Hematopoietic multipotent progenitor cell (in vitro differentiated cells): Measurements from ENCODE around the gene CCDC148. TPM values are rescaled to one million over a fixed set of nuclear protein-coding genes. Genes with fewer than 3 reads are reported as not detected.

Source experiments
- DNase-seq, 3 donors: peaks; one replicate each; pipeline ENCODE4 v3.0.0-alpha.2; 2011 to 2015; ENCODE audit warnings: low read depth in 2 of 3, low spot score in 2 of 3
- total RNA-seq: library from RNA; depleted of rRNA; stranded (reverse); fragments of >200 nt; gene quantifications from one replicate; pipeline ENCODE4 v1.2.3, GENCODE V29; 2012

Gene CCDC148
- total RNA-seq, 1 donor = not detected

DNA sequence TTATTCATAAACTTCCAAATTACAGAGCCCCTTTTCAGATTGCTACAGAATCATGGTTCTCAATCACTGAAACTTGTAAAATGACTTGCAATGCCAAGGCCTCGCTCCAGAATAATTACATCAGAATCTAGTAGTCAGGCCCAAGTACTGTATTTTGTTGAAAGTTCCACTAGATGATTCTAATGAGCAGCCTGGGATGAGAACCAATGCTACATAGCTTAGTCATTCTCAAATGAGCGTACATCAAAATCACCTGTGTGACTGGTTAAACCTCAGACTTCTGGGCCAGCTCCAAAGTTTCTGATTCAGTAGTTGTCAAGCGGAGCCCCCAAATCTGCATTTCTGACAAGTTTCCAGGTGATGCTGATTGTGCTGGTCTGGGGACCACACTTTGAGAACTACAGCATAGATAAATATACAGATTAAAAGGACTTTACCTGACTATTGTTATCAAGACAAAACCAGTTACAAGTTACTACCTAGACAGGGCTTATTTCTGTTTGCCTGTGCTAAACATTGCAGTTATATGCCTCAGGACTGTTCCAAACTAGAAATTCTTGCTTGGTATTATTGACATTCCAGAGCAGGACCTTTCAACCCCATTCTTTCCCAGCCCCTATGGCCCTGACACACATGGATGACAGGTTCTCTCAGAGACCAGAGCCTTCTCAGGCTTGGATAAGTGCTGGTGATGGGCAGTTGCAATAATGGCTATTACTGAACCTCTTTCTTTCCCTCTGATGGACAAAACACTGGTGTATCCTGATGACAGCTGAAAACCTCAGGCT lies 271.8 kb downstream of the CCDC148 start:
- DNase-seq = no peak

GRCh38 chr2:158184001-158184400 lies 272.6 kb downstream of the CCDC148 start:
- no peak for DNase-seq

GRCh38 chr2:158182676-158183295 lies 273.8 kb downstream of the CCDC148 start:
- DNase-seq = no peak

GRCh38 chr2:158181171-158181570 lies 275.4 kb downstream of the CCDC148 start:
- no peak for DNase-seq

GRCh38 chr2:158179660-158180059 lies 276.9 kb downstream of the CCDC148 start:
- DNase-seq = peak in 2 of 3 donors; percentile 37 to 68

- peak in 1 of 3 donors; percentile 34 for DNase-seq
Observed at GRCh38 chr2:158178646-158179045, 277.9 kb downstream of the CCDC148 start.

DNA sequence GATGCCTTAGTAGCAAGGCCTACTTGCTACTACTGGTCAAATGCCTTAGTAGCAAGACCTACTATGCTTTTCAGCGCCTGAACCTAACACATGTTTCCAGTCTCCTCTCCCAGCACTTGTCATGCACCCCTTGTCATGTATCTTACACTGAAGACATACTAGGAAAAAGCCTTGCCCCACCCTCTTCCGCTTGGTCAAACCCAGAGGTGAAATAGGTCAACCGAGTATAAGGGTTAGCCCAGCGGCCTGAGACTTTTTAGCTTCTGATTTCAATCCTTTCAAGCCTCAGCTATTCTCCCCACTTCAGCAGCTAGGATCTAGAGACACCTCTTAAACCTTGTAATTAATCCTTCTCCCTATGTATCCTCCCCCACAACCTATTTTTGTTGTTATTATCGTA lies 281.6 kb downstream of the CCDC148 start:
- no peak for DNase-seq

DNA sequence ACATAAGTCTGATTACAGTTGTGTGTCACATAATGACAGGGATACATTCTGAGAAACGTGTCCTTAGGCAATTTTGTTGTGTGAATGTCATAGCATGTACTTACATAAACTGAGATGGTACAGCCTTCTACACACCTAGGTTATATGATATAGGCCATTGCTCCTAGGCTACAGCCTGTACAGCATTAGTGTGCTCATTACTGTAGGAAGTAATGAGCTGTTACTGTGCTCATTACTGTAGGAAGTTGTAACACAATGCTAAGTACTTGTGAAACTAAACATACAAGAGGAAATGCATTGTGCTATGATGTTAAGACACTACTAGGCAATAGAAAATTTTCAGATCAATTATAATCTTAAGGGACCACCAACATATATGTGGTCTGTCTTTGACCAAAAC lies 282.1 kb downstream of the CCDC148 start:
- DNase-seq = no peak

DNA sequence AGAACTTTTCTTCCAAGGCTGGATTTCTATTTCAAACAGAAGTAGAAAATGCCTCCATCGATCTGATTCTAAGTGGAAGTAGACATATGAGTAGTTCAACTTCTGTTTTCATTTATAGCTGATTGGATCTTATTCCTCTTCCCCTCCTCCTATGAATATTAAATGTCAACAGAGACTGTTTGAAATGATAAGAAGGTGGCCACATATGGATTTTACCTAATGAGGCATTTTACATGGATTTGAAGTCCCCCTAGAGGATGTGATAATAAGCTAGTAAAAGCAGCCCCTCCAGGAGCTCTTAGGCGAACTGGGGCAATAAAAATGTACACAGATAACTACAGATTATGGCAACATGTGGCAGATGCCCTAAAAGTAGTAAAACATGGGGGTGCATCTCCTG lies 283.8 kb downstream of the CCDC148 start:
- no peak for DNase-seq

- no peak for DNase-seq
Observed at GRCh38 chr2:158154596-158154995, 302.0 kb downstream of the CCDC148 start.

DNA sequence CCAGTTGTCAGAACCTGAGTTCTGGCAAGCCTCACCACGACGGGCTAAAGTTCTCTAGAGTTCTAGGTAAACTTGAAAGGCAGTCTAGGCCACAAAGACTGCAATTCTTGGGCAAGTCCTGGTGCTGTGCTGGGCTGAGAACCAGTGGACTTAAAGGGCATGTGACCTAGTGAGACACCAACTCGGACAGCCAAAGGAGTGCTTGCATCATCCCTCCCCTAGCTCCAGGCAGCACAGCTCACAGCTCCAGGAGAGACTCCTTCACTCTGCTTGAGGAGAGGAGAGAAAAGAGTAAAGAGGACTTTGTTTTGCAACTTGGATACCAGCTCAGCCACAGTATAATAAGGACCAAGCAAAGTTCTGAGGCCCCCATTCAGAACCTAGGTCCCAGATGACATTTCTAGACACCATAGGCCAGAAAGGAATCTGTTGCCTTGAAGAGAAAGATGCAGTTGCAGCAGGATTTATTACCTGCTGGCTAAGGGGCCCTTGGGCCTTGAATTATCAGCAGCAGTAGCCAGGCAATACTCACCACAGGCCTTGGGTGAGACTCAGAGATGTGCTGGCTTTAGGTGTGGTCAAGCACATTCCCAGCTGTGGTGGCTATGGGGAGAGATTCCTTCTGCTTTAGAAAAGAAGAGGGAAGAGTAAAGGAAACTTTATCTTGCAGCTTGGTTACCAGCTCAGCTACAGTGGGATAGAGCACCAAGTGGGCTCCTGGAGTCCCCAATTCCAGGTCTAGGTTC lies 303.1 kb downstream of the CCDC148 start:
- no peak for DNase-seq

- DNase-seq = no peak
Observed at GRCh38 chr2:158144914-158145625, 311.5 kb downstream of the CCDC148 start.

DNA sequence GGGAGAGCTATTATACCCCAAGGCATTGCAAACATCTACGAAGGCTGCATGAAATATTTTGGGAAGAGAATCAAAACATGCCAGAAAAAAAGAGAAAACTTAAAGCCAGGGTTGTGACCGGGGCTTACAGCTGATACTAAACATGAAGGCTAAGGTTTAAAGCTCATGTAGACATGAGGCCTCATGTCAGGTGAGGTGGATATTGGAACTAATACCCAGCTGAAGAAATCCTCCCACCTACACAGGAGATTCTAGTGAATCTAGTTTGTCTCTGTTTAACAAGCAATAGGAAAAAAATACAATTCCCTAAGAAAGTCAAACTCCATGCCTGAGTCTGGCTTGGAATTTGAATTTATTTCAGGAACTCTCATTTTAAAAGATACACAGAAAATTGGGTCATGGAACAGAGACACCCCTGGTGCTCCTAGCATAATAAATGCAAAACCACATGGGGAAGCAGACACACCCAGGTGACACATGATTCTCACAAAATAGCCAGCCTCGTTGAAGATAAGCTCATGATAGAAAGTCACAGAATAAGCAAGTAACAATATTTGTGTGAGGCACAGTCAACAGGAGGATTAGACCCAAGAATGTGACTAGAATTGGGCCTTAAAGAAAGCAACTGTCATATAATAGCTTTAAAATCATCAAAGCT lies 312.7 kb downstream of the CCDC148 start:
- DNase-seq = no peak

GRCh38 chr2:158142568-158143332 lies 313.8 kb downstream of the CCDC148 start:
- DNase-seq = peak in 2 of 3 donors; percentile 14 to 46

DNA sequence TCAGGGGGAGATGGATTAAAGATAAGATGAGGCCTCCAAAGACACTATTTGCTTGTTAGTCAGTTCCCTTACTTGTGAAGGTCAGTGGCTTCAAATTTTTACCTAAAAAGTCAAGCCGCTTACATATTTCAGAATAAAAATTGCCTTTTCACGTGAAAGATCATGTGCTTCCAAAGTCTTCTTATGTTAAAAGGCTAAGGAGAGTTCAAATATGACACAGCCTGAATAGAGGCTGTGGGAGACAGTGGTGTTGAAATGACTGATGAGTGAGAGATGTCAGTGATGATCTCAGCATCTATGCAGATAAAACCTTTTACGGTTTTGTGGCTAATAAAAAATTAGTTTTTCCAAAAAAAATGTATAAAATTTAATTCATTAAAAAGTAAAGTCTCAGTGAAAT lies 314.4 kb downstream of the CCDC148 start:
- no peak for DNase-seq

DNA sequence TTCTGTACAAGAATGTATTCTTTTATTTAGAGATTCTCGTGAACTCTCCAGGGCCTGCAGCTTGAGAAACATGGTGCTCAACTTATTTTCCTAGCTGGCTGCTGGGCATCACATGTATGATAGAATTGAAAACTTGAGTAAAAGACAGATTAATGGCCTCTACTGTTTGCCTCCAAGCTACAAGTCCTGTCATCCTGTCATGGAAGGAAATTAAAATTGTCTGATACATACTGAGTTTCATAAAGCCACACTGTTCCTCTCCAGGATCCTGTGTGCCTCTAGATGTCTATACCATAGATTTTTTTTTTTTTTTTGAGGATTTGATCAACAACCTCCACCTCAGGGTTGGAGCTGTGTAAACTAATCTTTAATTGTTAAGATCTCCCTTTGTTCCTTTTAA lies 316.4 kb downstream of the CCDC148 start:
- DNase-seq = no peak

DNA sequence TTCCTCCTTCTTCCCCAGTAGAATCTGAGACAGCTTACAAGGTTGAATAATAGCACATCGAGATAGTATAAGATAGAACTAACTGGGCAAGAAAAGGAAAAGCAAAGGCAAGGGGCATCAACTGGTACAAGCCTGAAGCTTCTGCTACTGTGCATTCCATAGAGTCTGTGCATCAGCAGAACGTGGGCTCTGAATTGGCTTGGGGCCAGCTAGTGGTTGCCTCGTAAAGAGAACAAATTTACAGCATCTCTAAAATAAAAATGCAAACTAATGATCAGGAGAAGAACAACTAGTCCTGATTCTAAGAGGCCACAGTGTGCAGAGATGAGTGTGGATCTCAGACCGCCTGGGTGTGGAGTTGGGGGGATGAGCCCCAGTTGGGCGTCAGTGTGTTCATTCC lies 318.3 kb downstream of the CCDC148 start:
- DNase-seq = peak in 1 of 3 donors; percentile 25

GRCh38 chr2:158135096-158135495 lies 321.5 kb downstream of the CCDC148 start:
- DNase-seq = no peak

DNA sequence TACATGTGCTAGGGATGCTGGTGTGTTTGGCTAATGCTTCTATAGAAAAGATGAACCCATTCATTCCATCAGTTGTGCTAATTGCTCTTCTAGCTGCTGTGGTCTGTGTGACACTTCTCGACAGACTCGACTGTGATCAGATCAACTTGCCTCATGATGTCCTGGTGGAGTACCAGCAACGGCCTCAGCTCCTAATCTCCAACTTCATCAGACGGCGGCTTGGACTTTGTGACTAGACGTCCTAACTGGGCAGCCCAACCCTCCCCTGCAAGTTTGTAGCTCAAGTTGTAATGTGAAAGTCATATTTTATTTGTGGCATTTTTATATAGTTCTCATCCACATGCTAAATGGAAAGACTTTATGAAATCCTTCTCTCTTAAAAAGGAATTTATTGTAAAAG lies 321.9 kb downstream of the CCDC148 start:
- DNase-seq = no peak

GRCh38 chr2:158134055-158134454 lies 322.5 kb downstream of the CCDC148 start:
- DNase-seq = no peak
